Activated naive CD4-positive, alpha-beta T cell treated with anti-CD3 and anti-CD28 coated beads, Interleukin-2, amount 50 U/mL, for 24 hours (primary cell): ENCODE measurements around the gene ESPL1.
A peak's percentile ranks its signal among the peaks of the same experiment; 100 is the strongest.

Experiments used
- H3K27ac Mint-ChIP-seq: one replicate; pipeline ENCODE4 v1.8.0; 2021; ENCODE audit warnings: mild to moderate bottlenecking, mixed read lengths
- H3K27me3 Mint-ChIP-seq: one replicate; pipeline ENCODE4 v1.8.0; 2021; ENCODE audit warnings: mixed read lengths
- H3K36me3 Mint-ChIP-seq: one replicate; pipeline ENCODE4 v1.8.0; 2021; ENCODE audit warnings: mixed read lengths
- H3K4me1 Mint-ChIP-seq: one replicate; pipeline ENCODE4 v1.8.0; 2021; ENCODE audit warnings: mixed read lengths
- H3K4me3 Mint-ChIP-seq: one replicate; pipeline ENCODE4 v1.8.0; 2021; ENCODE audit warnings: mild to moderate bottlenecking, mixed read lengths
- H3K9me3 Mint-ChIP-seq: one replicate; pipeline ENCODE4 v1.8.0; 2021; ENCODE audit warnings: mixed read lengths

Gene ESPL1

GRCh38 chr12:53299454-53300180 lies 31.5 kb downstream of the ESPL1 start, which contains the start of gene MYG1:
Gene MYG1 (plus strand): TSS chr12:53299695. CDS start chr12:53299738, 43 bp downstream.
- Mint-ChIP-seq H3K4me1 (peaks cover 73% of the 10 kb centered on the region), H3K27ac (peak within 1 kb of the TSS; percentile 96), H3K4me3 (peak within 1 kb of the TSS; percentile 94), H3K27me3 (no peaks in the 10 kb centered on the region), H3K36me3 (peaks cover 13% of the 10 kb centered on the region), H3K9me3 (no peaks in the 10 kb centered on the region)

- Mint-ChIP-seq H3K27ac (peak overlapping the region; percentile 96), H3K4me1 (peaks cover 67% of the 10 kb centered on the region), H3K9me3 (no peaks in the 10 kb centered on the region), H3K27me3 (no peaks in the 10 kb centered on the region), H3K4me3 (peak overlapping the region; percentile 94), H3K36me3 (peaks cover 13% of the 10 kb centered on the region)
Measured at GRCh38 chr12:53300187-53300586, 32.1 kb downstream of the ESPL1 start.

GRCh38 chr12:53302903-53303302 lies 34.8 kb downstream of the ESPL1 start:
- H3K36me3 Mint-ChIP-seq: peaks cover 15% of the 10 kb centered on the region
- peak overlapping the region; percentile 84 for H3K27ac Mint-ChIP-seq
- H3K9me3 Mint-ChIP-seq: no peaks in the 10 kb centered on the region
- peaks cover 48% of the 10 kb centered on the region for H3K4me1 Mint-ChIP-seq
- H3K27me3 Mint-ChIP-seq: no peaks in the 10 kb centered on the region
- H3K4me3 Mint-ChIP-seq: peak overlapping the region; percentile 49

- Mint-ChIP-seq H3K27me3 (no peaks in the 10 kb centered on the region), H3K27ac (peak overlapping the region; percentile 38), H3K4me3 (no peak overlapping the region), H3K4me1 (peaks cover 11% of the 10 kb centered on the region), H3K9me3 (no peaks in the 10 kb centered on the region), H3K36me3 (peaks cover 12% of the 10 kb centered on the region)
Measured at GRCh38 chr12:53306826-53307225, 38.7 kb downstream of the ESPL1 start.

- peaks cover 12% of the 10 kb centered on the region for H3K36me3 Mint-ChIP-seq
Measured at GRCh38 chr12:53308276-53308675, 40.2 kb downstream of the ESPL1 start.

GRCh38 chr12:53313996-53314395 lies 45.9 kb downstream of the ESPL1 start:
- Mint-ChIP-seq H3K36me3 (peaks cover 13% of the 10 kb centered on the region), H3K4me3 (no peak overlapping the region), H3K9me3 (no peaks in the 10 kb centered on the region), H3K27ac (peak overlapping the region; percentile 17), H3K4me1 (peaks cover 6% of the 10 kb centered on the region), H3K27me3 (no peaks in the 10 kb centered on the region)

More at GRCh38 chr12:53308276-53308675, 40.2 kb downstream of the ESPL1 start:
- Mint-ChIP-seq H3K4me3 (no peak overlapping the region), H3K27ac (no peak overlapping the region), H3K4me1 (no peaks in the 10 kb centered on the region), H3K9me3 (no peaks in the 10 kb centered on the region), H3K27me3 (no peaks in the 10 kb centered on the region)

GRCh38 chr12:53320352-53321195 lies 52.5 kb downstream of the ESPL1 start:
- peaks cover 45% of the 10 kb centered on the region for H3K4me1 Mint-ChIP-seq
- H3K27ac Mint-ChIP-seq: peak overlapping the region; percentile 94
- no peaks in the 10 kb centered on the region for H3K9me3 Mint-ChIP-seq
- H3K4me3 Mint-ChIP-seq: peak overlapping the region; percentile 93
- peaks cover 8% of the 10 kb centered on the region for H3K36me3 Mint-ChIP-seq
- no peaks in the 10 kb centered on the region for H3K27me3 Mint-ChIP-seq

- Mint-ChIP-seq H3K4me1 (peaks cover 39% of the 10 kb centered on the region), H3K27me3 (no peaks in the 10 kb centered on the region), H3K36me3 (no peaks in the 10 kb centered on the region), H3K9me3 (no peaks in the 10 kb centered on the region), H3K27ac (peak overlapping the region; percentile 99), H3K4me3 (peak overlapping the region; percentile 96)
Measured at GRCh38 chr12:53324113-53324778, 56.1 kb downstream of the ESPL1 start.

GRCh38 chr12:53324779-53325510 lies 56.8 kb downstream of the ESPL1 start:
- Mint-ChIP-seq H3K9me3 (no peaks in the 10 kb centered on the region), H3K27ac (peak overlapping the region; percentile 99), H3K36me3 (no peaks in the 10 kb centered on the region), H3K27me3 (no peaks in the 10 kb centered on the region), H3K4me1 (peaks cover 38% of the 10 kb centered on the region), H3K4me3 (peak overlapping the region; percentile 96)

- Mint-ChIP-seq H3K27me3 (no peaks in the 10 kb centered on the region), H3K4me1 (peaks cover 32% of the 10 kb centered on the region), H3K9me3 (no peaks in the 10 kb centered on the region), H3K36me3 (no peaks in the 10 kb centered on the region), H3K4me3 (peak overlapping the region; percentile 96), H3K27ac (no peak overlapping the region)
Measured at GRCh38 chr12:53325511-53326061, 57.5 kb downstream of the ESPL1 start.

GRCh38 chr12:53326460-53327185 lies 58.5 kb downstream of the ESPL1 start:
- peak overlapping the region; percentile 77 for H3K4me3 Mint-ChIP-seq
- H3K9me3 Mint-ChIP-seq: no peaks in the 10 kb centered on the region
- H3K27ac Mint-ChIP-seq: no peak overlapping the region
- no peaks in the 10 kb centered on the region for H3K27me3 Mint-ChIP-seq
- no peaks in the 10 kb centered on the region for H3K36me3 Mint-ChIP-seq
- H3K4me1 Mint-ChIP-seq: peaks cover 21% of the 10 kb centered on the region

GRCh38 chr12:53327435-53328042 lies 59.4 kb downstream of the ESPL1 start:
- H3K36me3 Mint-ChIP-seq: no peaks in the 10 kb centered on the region
- H3K4me1 Mint-ChIP-seq: peaks cover 17% of the 10 kb centered on the region
- H3K27me3 Mint-ChIP-seq: peaks cover 2% of the 10 kb centered on the region
- H3K27ac Mint-ChIP-seq: peak overlapping the region; percentile 6
- H3K9me3 Mint-ChIP-seq: no peaks in the 10 kb centered on the region
- H3K4me3 Mint-ChIP-seq: no peak overlapping the region

- H3K27ac Mint-ChIP-seq: no peak overlapping the region
- H3K4me1 Mint-ChIP-seq: peaks cover 13% of the 10 kb centered on the region
- H3K4me3 Mint-ChIP-seq: no peak overlapping the region
- peaks cover 2% of the 10 kb centered on the region for H3K27me3 Mint-ChIP-seq
- no peaks in the 10 kb centered on the region for H3K9me3 Mint-ChIP-seq
- no peaks in the 10 kb centered on the region for H3K36me3 Mint-ChIP-seq
Measured at GRCh38 chr12:53328043-53328435, 59.9 kb downstream of the ESPL1 start.

- no peaks in the 10 kb centered on the region for H3K36me3 Mint-ChIP-seq
- no peak overlapping the region for H3K27ac Mint-ChIP-seq
- H3K9me3 Mint-ChIP-seq: no peaks in the 10 kb centered on the region
- no peaks in the 10 kb centered on the region for H3K4me1 Mint-ChIP-seq
- no peak overlapping the region for H3K4me3 Mint-ChIP-seq
- peaks cover 3% of the 10 kb centered on the region for H3K27me3 Mint-ChIP-seq
Measured at GRCh38 chr12:53330671-53331070, 62.6 kb downstream of the ESPL1 start.
